ENCODE data around the gene RBM15. TPM values are rescaled to one million over a fixed set of nuclear protein-coding genes. Genes with fewer than 3 reads are reported as not detected.

Gene RBM15
- total RNA-seq, 2 donors from 2014 or later, result 27.3 to 53.5 TPM

DNA sequence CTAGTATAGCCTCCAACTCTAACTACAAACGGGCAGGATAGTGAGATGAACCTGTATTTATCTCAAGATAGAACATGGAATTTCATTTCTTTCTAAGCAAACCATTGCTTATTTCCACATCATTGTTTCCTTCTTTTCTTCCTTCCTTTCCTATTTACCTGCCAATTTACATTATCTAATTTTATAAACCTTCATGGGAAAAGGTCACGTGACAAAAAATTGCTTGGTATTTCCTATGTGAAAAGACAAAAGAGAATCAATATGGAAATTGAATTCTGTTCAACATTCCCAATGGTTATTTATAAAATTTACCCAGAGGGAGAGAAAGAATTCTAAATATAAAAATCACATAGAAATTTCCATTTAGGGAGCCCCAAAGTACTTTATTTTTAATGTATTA is 22.4 kb upstream of the RBM15 start:
- DNase-seq (ENCODE audit: low spot score) (no peak), ATAC-seq (ENCODE audit: insufficient number of reproducible peaks, low FRiP score, low read depth) (no peak)
- TF ChIP-seq, protein P1, sequence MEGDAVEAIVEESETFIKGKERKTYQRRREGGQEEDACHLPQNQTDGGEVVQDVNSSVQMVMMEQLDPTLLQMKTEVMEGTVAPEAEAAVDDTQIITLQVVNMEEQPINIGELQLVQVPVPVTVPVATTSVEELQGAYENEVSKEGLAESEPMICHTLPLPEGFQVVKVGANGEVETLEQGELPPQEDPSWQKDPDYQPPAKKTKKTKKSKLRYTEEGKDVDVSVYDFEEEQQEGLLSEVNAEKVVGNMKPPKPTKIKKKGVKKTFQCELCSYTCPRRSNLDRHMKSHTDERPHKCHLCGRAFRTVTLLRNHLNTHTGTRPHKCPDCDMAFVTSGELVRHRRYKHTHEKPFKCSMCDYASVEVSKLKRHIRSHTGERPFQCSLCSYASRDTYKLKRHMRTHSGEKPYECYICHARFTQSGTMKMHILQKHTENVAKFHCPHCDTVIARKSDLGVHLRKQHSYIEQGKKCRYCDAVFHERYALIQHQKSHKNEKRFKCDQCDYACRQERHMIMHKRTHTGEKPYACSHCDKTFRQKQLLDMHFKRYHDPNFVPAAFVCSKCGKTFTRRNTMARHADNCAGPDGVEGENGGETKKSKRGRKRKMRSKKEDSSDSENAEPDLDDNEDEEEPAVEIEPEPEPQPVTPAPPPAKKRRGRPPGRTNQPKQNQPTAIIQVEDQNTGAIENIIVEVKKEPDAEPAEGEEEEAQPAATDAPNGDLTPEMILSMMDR (IDR thresholded peaks at IDR 0.05), result no peak
- Histone ChIP-seq H3K36me3 (no peaks in the 10 kb centered on the region), H3K4me3 (no peak overlapping the region), H3K9me3 (no peaks in the 10 kb centered on the region), H3K4me1 (ENCODE audit: control insufficient read depth in 1 of 2, low read depth in 2 of 2) (peaks cover 0 to 7% of the 10 kb centered on the region in 2 donors), H3K27me3 (replicated peaks; ENCODE audit: insufficient read depth) (no peaks in the 10 kb centered on the region), H3K27ac (no peak overlapping the region)

DNA sequence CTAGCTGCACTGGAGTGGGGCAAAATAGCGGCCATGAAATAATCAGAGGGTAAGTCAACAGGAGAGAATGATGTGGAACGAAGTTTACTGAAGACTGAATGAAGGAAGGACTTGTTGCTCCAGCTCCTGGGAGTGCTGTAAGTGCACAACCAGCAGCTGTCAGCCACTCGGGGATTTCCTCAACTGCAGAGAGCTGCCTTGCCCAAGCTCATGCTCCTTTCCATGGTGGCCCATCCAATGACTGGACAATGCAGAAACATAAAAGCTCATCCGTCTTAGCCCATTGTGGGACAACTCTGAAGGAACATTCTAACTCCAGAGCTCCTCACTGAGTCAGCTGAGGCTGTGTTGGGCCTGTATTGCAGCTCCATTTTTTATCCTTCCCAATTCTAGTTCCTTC is 21.1 kb upstream of the RBM15 start:
- ATAC-seq (ENCODE audit: insufficient number of reproducible peaks, low FRiP score, low read depth), result no peak

DNA sequence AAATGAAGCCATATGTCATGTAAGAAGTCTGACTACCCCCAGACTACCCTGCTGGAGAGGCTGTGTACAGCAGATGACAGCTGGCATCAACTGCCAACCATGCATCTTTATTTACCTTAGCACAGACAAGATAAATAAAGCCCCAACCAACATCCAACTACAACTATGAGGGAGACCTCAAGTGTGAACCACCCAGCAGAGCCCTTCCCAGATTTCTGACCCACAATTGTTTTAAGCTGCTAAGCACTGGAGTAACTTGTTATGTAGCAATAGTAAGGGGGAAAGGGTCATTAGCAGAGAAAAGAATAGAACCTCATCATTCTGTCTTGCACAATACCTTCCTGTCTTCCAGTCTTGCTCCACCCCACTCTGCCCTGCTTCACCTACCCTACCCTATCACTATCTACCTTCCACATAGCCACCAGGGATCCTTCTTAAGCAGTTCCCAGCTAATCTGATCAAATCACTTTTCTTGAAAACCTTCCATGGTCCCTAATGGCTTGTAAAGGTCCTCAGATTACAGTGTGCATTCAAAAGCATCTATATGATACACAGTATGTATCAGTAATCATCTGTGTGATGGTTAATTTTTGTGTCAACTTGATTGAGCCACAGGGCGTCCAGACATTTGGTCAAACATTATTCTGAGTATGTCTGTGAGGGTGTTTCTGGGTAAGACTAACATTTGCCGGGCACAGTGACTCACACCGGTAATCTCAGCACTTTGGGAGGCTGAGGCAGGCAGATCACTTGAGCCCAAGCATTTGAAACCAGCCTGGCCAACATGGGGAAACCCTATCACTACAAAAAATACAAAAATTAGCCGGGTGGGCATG is 19.6 kb upstream of the RBM15 start:
- H3K27me3 ChIP-seq (replicated peaks; ENCODE audit: insufficient read depth), result no peaks in the 10 kb centered on the region
- no peak for DNase-seq (ENCODE audit: low spot score)

More for the DNA sequence above, 21.1 kb upstream of the RBM15 start:
- no peaks in the 10 kb centered on the region for H3K9me3 ChIP-seq
- no peaks in the 10 kb centered on the region for H3K4me1 ChIP-seq (ENCODE audit: control insufficient read depth in 1 of 2, low read depth in 2 of 2)
- no peak overlapping the region for H3K27ac ChIP-seq
- no peaks in the 10 kb centered on the region for H3K27me3 ChIP-seq (replicated peaks; ENCODE audit: insufficient read depth)
- H3K36me3 ChIP-seq, result no peaks in the 10 kb centered on the region
- H3K4me3 ChIP-seq, result no peak overlapping the region
- no peak for DNase-seq (ENCODE audit: low spot score)
- TF ChIP-seq, protein P1 (IDR thresholded peaks at IDR 0.05), result no peak

DNA sequence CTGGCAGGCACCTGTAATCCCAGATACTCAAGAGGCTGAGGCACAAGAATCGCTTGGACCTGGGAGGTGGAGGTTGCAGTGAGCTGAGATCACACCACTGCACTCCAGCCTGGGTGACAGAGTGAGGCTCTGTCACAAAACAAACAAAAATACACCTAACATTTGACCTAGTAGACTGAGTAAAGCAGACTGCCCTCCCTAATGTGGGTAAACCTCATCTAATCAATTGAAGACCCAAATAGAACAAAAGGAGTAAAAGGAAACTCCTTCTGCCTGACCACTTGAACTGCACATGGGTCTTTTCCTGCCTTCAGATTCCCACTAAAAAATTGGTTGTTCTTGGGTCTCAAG is 19.0 kb upstream of the RBM15 start:
- Histone ChIP-seq H3K36me3 (no peaks in the 10 kb centered on the region), H3K4me3 (no peak overlapping the region), H3K27ac (no peak overlapping the region), H3K9me3 (no peaks in the 10 kb centered on the region), H3K27me3 (replicated peaks; ENCODE audit: insufficient read depth) (no peaks in the 10 kb centered on the region), H3K4me1 (ENCODE audit: control insufficient read depth in 1 of 2, low read depth in 2 of 2) (no peaks in the 10 kb centered on the region)
- ATAC-seq (ENCODE audit: insufficient number of reproducible peaks, low FRiP score, low read depth) (no peak), DNase-seq (ENCODE audit: low spot score) (no peak)
- TF ChIP-seq, protein P1 (IDR thresholded peaks at IDR 0.05), result no peak

More for the DNA sequence above, 19.6 kb upstream of the RBM15 start:
- Histone ChIP-seq H3K36me3 (no peaks in the 10 kb centered on the region), H3K4me3 (no peak overlapping the region), H3K27ac (no peak overlapping the region), H3K4me1 (ENCODE audit: control insufficient read depth in 1 of 2, low read depth in 2 of 2) (no peaks in the 10 kb centered on the region), H3K9me3 (no peaks in the 10 kb centered on the region)
- TF ChIP-seq, protein P1 (IDR thresholded peaks at IDR 0.05), result no peak
- no peak for ATAC-seq (ENCODE audit: insufficient number of reproducible peaks, low FRiP score, low read depth)

DNA sequence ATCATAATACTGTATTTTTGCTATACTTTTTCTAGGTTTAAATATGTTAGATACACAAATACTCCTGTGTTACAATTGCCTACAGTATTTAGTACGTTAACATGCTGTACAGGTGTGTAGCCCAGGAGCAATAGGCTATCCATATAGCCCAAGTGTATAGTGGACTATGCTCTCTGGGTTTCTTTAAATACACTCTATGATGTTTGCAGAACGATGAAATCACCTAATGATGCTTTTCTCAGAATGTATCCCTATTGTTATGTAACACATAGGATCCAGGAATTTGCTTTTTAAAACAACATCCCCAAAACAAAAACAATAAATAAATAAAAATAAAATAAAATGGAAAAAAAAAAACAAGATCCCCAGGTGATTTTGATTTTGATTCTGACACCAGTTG is 18.1 kb upstream of the RBM15 start:
- Histone ChIP-seq H3K27me3 (replicated peaks; ENCODE audit: insufficient read depth) (no peaks in the 10 kb centered on the region), H3K27ac (no peak overlapping the region), H3K4me1 (ENCODE audit: control insufficient read depth in 1 of 2, low read depth in 2 of 2) (no peaks in the 10 kb centered on the region), H3K4me3 (no peak overlapping the region), H3K36me3 (no peaks in the 10 kb centered on the region), H3K9me3 (no peaks in the 10 kb centered on the region)
- ATAC-seq (ENCODE audit: insufficient number of reproducible peaks, low FRiP score, low read depth), result no peak
- TF ChIP-seq, protein P1 (IDR thresholded peaks at IDR 0.05), result no peak
- no peak for DNase-seq (ENCODE audit: low spot score)
